Thyroid gland (tissue), 4 donors: ENCODE data around the gene PDE6A. TPM values are rescaled to one million over a fixed set of nuclear protein-coding genes. Genes with fewer than 3 reads are reported as not detected.
A peak's percentile ranks its signal among the peaks of the same experiment; 100 is the strongest.

Experiments used
- DNase-seq, 2 donors: peaks; one replicate each; pipeline ENCODE4 v3.0.0-alpha.2; 2019
- H3K27ac ChIP-seq, 3 donors: fragments of 200-600 bp; sonication (generic); 1 replicate in 2 of 3; 2 replicates in 1 of 3; pipeline ENCODE4 v1.5.1; 2016 to 2019; ENCODE audit warnings: mild to moderate bottlenecking in 1 of 3, moderate library complexity in 1 of 3
- H3K27me3 ChIP-seq: fragments of 200-600 bp; sonication (generic); one replicate; pipeline ENCODE4 v1.5.1; 2019
- H3K36me3 ChIP-seq, 2 donors: fragments of 200-600 bp; sonication (generic); one replicate each; pipeline ENCODE4 v1.5.1; 2016 to 2019
- H3K4me1 ChIP-seq, 2 donors: fragments of 200-600 bp; sonication (generic); one replicate each; pipeline ENCODE4 v1.5.1; 2017 to 2019
- H3K4me3 ChIP-seq, 3 donors: fragments of 200-600 bp; sonication (generic); replicated peaks in 1 of 3; 1 replicate in 2 of 3; 2 replicates in 1 of 3; pipeline ENCODE4 v1.5.1; 2016; ENCODE audit warnings: mild to moderate bottlenecking in 1 of 3
- H3K9me3 ChIP-seq: fragments of 200-600 bp; sonication (generic); one replicate; pipeline ENCODE4 v1.5.1; 2017
- POLR2A ChIP-seq, 2 donors: fragments of 450-650 bp; IDR thresholded peaks; one replicate each; pipeline ENCODE4 v1.6.1; 2017; ENCODE audit warnings: antibody characterized with exemption in 2 of 2, mild to moderate bottlenecking in 2 of 2, moderate library complexity in 1 of 2
- WGBS, 2 donors: methylation state at CpG; one replicate each; pipeline ENCODE4 v1.1.5; 2017; 5-methylcytosine and 5-hydroxymethylcytosine counted together
- intact Hi-C: fragments of 100-400 bp; cut with DNase I; formaldehyde crosslinking; loops from one replicate; pipeline ENCODE4 v1.15.1; 2023
- total RNA-seq, 4 donors: library from RNA; depleted of rRNA; stranded (reverse); fragments of >200 nt; gene quantifications; one replicate each; pipeline ENCODE4 v1.2.3, GENCODE V29; 2016
- TF ChIP-seq, protein P1 (sequence below), 6 experiments: fragments of 200-600 bp in 3 of 6; fragments of 450-650 bp in 3 of 6; sonication (generic) in 3 of 6; IDR thresholded peaks; one replicate each; pipeline ENCODE4 v1.5.1; 2016 to 2019; ENCODE audit warnings: antibody characterized with exemption in 6 of 6, mild to moderate bottlenecking in 2 of 6, inconsistent platforms in 1 of 6, moderate library complexity in 1 of 6

The PDE6A gene
- not detected for total RNA-seq

DNA sequence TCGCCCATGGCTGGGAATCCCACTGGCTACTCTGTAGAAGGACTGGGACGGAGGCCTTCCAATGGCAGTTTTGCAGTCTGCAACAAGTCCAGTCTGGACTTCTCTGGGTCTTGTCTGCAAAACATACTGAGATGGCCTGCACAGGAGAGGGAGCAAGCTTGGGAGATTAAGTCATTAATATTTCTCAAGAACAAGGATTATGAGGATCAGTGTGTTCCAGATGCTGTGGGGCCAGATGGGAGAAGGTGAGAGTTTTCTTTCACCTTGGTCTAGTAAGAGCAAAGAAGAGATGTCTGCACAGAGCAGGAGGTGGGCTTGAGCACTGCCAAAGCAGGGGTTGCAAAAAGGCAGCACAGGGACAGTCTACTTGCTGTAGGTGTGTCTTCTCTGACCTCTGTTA lies at the start of gene PDE6A:
PDE6A (minus strand) TSS at position 128 of the 400 bp plus-strand sequence; CDS start at position 8, 120 bp downstream.
- Histone ChIP-seq H3K27ac (no peak within 1 kb of the TSS), H3K36me3 (no peaks in the 10 kb centered on the region), H3K27me3 (no peaks in the 10 kb centered on the region), H3K4me3 (no peak within 1 kb of the TSS), H3K9me3 (no peaks in the 10 kb centered on the region), H3K4me1 (no peaks in the 10 kb centered on the region)
- no peak for TF ChIP-seq POLR2A (IDR thresholded peaks at IDR 0.05)
- TF ChIP-seq, protein P1, sequence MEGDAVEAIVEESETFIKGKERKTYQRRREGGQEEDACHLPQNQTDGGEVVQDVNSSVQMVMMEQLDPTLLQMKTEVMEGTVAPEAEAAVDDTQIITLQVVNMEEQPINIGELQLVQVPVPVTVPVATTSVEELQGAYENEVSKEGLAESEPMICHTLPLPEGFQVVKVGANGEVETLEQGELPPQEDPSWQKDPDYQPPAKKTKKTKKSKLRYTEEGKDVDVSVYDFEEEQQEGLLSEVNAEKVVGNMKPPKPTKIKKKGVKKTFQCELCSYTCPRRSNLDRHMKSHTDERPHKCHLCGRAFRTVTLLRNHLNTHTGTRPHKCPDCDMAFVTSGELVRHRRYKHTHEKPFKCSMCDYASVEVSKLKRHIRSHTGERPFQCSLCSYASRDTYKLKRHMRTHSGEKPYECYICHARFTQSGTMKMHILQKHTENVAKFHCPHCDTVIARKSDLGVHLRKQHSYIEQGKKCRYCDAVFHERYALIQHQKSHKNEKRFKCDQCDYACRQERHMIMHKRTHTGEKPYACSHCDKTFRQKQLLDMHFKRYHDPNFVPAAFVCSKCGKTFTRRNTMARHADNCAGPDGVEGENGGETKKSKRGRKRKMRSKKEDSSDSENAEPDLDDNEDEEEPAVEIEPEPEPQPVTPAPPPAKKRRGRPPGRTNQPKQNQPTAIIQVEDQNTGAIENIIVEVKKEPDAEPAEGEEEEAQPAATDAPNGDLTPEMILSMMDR (IDR thresholded peaks at IDR 0.05), result no peak
- WGBS, 2 donors, result 86 to 100% methylated on average over 2 of the region's 2 CpGs
- intact Hi-C loops, result no loop called here
- no peak for DNase-seq

DNA sequence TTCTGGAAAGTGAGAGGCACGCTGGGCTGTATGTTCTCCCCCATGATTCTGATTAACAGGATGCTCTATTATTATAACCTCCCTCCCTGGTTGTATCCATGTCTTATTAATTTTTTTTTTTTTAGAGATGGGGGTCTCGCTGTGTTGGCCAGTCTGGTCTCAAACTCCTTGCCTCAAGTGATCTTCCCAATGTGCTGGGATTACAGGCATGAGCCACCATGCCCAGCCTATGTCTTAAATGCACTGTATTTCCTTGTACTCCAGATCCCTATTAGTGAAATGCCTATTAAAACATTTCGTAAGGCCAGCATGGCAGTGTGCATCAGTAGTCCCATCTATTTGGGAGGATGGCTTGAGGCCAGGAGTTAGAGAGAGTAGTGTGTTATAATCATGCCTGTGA lies 48.9 kb upstream of the PDE6A start:
- Histone ChIP-seq H3K4me3 (no peak overlapping the region), H3K9me3 (no peaks in the 10 kb centered on the region), H3K27ac (no peak overlapping the region), H3K4me1 (peaks cover 14 to 17% of the 10 kb centered on the region in 2 donors), H3K27me3 (no peaks in the 10 kb centered on the region), H3K36me3 (no peaks in the 10 kb centered on the region)
- 95 to 96% methylated on average over 3 of the region's 3 CpGs for WGBS, 2 donors
- TF ChIP-seq, protein P1 (IDR thresholded peaks at IDR 0.05), result no peak
- no peak for TF ChIP-seq POLR2A (IDR thresholded peaks at IDR 0.05)
- intact Hi-C loops, result loop anchor here (10.0 kb wide), 1 partner anchor 359 kb away; no protein-coding TSS in a partner anchor
- no peak for DNase-seq

DNA sequence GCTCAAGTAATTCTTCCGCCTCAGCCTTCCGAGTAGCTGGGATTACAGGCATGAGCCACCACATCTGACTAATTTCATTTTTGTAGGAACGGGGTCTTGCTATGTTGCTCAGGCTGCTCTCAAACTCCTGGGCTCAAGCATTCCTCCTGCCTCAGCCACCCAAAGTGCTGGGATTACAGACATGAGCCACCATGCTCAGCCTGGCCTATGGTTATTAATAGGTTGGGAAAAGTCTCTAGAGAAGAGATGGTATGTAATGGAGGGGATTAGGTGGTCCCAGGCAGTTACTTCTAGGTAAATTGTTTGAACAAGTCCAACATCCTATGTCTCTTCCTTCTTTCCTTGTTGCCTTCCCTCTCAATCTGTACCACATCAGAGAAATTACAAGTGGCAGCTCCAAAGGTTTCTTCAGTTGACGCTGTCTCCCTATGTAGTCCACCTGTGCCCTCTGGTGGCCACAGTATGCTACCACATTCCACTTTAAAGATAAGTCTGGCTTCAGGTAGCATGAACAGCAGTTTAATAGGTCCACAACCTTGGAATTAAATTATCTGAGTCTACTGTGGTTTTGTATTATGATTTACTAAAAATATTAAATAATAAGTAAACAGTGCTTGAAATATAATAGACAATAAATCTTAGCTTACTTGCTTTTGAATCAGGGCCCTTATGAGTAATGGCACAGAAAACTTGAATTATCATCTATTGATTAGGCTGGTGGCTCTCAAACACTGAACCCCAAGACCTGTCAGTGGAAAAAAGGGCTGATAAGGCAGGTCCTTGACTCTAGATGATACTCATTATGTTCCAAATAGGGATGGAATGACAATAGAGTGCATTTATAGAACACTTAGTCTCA lies 46.2 kb upstream of the PDE6A start:
- Histone ChIP-seq H3K27me3 (no peaks in the 10 kb centered on the region), H3K9me3 (no peaks in the 10 kb centered on the region), H3K4me3 (no peak overlapping the region), H3K27ac (no peak overlapping the region), H3K36me3 (no peaks in the 10 kb centered on the region), H3K4me1 (peaks cover 14 to 17% of the 10 kb centered on the region in 2 donors)
- intact Hi-C loops, result loop anchor here (10.0 kb wide), 1 partner anchor 356 kb away; no protein-coding TSS in a partner anchor
- WGBS, 2 donors, result 67 to 69% methylated on average over 4 of the region's 4 CpGs
- peak; percentile 83 to 86 for DNase-seq
- TF ChIP-seq, protein P1 (IDR thresholded peaks at IDR 0.05), result peak; percentile 80 to 96 (median 93)
- TF ChIP-seq POLR2A (IDR thresholded peaks at IDR 0.05), result no peak

DNA sequence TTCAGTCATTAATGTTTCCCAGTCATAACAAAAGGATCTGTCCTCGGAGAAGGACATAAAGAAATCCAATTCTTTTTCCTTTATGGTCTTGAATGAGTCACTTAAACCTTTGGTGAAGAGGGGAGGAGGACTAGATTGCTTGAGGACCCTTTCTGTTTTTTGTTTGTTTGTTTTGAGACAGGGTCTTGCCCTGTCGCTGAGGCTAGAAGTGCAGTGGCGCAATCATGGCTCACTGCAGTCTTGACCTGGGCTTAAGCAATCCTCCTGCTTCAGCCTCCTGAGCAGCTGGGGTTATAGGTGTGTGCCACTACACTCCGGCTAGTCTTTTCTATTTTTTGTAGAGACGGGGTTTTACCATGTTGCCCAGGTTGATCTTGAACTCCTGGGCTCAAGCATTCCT lies 43.5 kb upstream of the PDE6A start:
- H3K4me3 ChIP-seq, result no peak overlapping the region
- intact Hi-C loops, result loop anchor here (5.0 kb wide), 1 partner anchor 151 kb away; no protein-coding TSS in a partner anchor
- no peak overlapping the region for H3K27ac ChIP-seq
- no peaks in the 10 kb centered on the region for H3K36me3 ChIP-seq
- TF ChIP-seq, protein P1 (IDR thresholded peaks at IDR 0.05), result no peak
- no peak for TF ChIP-seq POLR2A (IDR thresholded peaks at IDR 0.05)
- 77 to 86% methylated on average over 5 of the region's 5 CpGs for WGBS, 2 donors
- peaks cover 11 to 15% of the 10 kb centered on the region in 2 donors for H3K4me1 ChIP-seq
- H3K9me3 ChIP-seq, result no peaks in the 10 kb centered on the region
- no peak for DNase-seq
- no peaks in the 10 kb centered on the region for H3K27me3 ChIP-seq

DNA sequence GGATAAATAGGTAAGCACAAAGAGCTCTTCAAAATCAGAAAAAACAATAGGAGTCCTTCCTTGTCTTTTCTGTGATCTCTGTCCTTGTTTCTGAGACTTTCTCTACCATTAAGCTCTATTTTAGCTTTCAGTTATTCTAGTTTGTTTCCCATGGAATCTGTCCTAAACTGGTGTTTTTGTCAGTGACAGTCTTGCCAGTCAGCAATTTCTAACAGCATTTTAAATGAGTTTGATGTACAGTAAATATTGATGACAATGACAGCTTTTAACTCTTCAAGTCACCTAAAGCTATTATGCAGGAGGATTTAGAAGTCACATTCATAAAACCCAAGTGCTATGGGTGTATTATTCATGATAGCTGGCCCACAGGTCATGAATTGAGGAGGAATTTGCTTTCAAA lies 37.9 kb upstream of the PDE6A start:
- intact Hi-C loops, result no loop called here
- H3K27me3 ChIP-seq, result no peaks in the 10 kb centered on the region
- H3K4me1 ChIP-seq, result peaks cover 0 to 6% of the 10 kb centered on the region in 2 donors
- peaks cover 5 to 6% of the 10 kb centered on the region in 2 donors for H3K36me3 ChIP-seq
- no peak overlapping the region for H3K27ac ChIP-seq
- DNase-seq, result no peak
- no peak overlapping the region for H3K4me3 ChIP-seq
- H3K9me3 ChIP-seq, result no peaks in the 10 kb centered on the region
- TF ChIP-seq, protein P1 (IDR thresholded peaks at IDR 0.05), result no peak
- TF ChIP-seq POLR2A (IDR thresholded peaks at IDR 0.05), result no peak
